NCI-H2227 treated with DMSO at 0.1 percent for 48 hours (cell line): ENCODE data around the gene PCDH10.

Experiments used
- DNase-seq: peaks from one replicate; lab custom pipeline; 2025; lab: John Stamatoyannopoulos, UW

PCDH10 gene

DNA sequence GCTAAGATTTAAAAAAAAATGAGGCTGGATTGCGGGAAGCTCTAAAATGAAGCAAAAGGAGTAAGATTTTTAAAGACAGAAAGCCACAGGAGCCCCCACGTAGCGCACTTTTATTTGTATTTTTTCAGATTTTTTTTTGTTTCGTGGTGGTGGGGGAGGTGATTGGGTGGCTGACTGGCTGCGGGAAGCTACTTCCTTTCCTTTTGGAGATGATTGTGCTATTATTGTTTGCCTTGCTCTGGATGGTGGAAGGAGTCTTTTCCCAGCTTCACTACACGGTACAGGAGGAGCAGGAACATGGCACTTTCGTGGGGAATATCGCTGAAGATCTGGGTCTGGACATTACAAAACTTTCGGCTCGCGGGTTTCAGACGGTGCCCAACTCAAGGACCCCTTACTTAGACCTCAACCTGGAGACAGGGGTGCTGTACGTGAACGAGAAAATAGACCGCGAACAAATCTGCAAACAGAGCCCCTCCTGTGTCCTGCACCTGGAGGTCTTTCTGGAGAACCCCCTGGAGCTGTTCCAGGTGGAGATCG is 908 bp downstream of the PCDH10 start:
- DNase-seq, result no peak

DNA sequence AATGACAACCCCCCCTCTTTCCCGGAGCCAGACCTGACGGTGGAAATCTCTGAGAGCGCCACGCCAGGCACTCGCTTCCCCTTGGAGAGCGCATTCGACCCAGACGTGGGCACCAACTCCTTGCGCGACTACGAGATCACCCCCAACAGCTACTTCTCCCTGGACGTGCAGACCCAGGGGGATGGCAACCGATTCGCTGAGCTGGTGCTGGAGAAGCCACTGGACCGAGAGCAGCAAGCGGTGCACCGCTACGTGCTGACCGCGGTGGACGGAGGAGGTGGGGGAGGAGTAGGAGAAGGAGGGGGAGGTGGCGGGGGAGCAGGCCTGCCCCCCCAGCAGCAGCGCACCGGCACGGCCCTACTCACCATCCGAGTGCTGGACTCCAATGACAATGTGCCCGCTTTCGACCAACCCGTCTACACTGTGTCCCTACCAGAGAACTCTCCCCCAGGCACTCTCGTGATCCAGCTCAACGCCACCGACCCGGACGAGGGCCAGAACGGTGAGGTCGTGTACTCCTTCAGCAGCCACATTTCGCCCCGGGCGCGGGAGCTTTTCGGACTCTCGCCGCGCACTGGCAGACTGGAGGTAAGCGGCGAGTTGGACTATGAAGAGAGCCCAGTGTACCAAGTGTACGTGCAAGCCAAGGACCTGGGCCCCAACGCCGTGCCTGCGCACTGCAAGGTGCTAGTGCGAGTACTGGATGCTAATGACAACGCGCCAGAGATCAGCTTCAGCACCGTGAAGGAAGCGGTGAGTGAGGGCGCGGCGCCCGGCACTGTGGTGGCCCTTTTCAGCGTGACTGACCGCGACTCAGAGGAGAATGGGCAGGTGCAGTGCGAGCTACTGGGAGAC is 1.6 kb downstream of the PCDH10 start:
- DNase-seq, result no peak

GRCh38 chr4:133151341-133151690 is 2.2 kb downstream of the PCDH10 start:
- no peak for DNase-seq

- no peak for DNase-seq
Measured at GRCh38 chr4:133151691-133152329, 2.7 kb downstream of the PCDH10 start.

- DNase-seq, result no peak
Measured at GRCh38 chr4:133152330-133152821, 3.3 kb downstream of the PCDH10 start.

DNA sequence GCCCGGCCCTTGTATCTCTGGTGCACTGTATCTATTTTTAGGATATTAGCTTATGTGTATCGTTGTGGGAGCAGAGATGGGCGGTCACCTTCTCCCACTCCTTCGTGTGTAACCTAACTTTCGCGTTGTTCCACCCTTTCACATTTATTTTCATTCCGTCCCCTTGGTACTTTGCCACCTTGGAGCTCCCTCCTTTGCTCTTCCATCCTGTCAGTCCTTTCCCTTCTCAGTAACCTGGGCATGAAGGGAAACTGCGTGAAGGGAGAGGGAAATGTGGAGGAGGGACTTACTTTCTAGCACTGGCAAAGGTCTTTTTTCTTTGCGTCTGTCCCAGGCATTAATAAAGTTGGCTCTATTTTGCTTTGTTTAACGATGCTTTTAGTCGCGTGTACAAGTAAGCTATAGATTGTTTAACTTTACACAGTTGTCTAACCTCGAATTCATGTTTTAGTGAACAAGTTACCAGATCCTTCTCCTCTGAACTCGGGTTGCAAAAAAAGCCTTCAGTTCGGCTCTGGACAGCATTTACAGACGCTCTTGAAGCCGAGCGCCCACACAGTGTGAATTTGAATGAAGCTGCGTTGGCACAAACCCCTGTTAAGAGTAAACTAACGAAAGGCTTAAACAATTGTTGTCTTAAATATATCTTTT is 3.9 kb downstream of the PCDH10 start:
- no peak for DNase-seq

GRCh38 chr4:133154725-133155124 is 5.6 kb downstream of the PCDH10 start:
- no peak for DNase-seq

DNA sequence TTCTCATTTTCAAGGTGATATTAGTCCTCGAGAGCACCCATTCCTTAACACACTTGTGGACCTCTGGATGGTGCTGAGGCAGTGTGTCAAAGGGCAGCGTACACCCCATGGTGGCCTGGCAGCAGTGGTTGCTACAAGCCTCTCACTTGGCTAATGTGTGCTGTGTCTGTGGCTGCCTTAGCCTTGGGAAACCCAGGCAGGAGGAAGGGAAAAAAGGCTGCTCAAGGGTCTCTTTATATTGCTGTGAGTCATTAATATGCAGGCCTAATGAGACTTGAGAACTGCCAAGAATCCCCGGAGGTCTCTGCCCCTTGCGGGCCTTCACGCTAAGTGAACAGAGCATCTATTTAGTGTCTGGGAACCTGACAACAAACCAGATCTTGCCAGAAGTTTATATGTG is 7.0 kb downstream of the PCDH10 start:
- DNase-seq, result no peak

DNA sequence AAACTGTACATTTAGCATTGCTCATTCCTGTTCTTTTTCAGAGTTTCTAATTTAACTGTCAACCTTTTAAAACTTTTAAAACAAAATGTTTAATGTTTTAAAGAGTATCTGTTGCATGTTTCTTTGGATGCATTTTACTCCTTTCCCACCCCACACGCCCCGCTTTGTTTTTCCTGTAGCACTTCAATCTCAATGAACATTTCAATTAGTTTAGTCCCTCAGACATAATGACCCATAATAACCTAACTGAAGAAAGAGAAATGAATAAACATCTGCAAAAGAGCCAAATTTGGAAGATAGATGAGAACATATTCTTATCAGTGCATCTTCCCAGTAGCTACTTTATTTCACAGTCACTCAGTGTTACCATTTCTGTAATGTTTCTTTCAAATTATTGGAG is 7.5 kb downstream of the PCDH10 start:
- no peak for DNase-seq

- no peak for DNase-seq
Measured at GRCh38 chr4:133157460-133158160, 8.5 kb downstream of the PCDH10 start.

GRCh38 chr4:133160853-133161252 is 11.8 kb downstream of the PCDH10 start:
- DNase-seq, result no peak

DNA sequence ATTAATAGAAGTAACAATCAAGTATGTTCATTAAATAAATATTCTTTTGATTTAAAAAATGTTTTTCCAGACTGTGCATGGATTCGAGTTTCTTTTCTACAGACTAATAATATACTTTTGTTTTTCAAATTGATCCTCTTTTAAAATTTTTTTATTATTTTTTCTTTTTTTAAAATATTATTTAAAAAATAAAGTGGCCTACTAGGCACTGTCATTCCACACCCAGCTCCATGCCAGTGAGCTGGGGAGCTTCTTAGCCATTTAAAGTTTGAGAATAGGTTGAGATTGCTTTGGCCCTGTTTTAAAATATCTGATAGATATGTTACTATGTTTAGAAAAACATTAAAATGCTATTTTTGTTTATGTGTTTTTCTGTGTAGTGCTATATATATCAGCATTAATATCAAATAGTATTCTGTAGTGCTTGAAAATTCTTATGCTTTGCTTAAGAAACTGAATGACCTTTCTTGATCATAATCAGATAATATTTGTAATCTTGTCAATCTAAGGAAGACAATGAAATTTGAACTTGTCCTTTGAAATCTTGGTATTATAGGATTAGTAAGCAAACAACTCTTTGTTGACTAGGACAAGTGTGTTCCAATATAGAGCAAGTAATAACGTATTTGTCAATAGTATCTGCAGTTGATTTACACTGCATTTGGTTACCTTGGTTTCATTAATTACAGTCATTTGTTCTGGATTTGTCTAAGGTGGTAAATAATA is 12.6 kb downstream of the PCDH10 start:
- no peak for DNase-seq

DNA sequence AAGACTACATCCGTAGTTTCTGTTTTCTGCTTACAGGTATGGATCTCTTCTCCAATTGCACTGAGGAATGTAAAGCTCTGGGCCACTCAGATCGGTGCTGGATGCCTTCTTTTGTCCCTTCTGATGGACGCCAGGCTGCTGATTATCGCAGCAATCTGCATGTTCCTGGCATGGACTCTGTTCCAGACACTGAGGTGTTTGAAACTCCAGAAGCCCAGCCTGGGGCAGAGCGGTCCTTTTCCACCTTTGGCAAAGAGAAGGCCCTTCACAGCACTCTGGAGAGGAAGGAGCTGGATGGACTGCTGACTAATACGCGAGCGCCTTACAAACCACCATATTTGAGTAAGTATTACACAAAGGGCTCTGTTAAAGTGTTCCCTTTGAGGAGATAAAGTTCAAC is 13.8 kb downstream of the PCDH10 start:
- DNase-seq, result no peak

- DNase-seq, result no peak
Measured at GRCh38 chr4:133178956-133179355, 29.9 kb downstream of the PCDH10 start.

GRCh38 chr4:133186210-133186609 is 37.1 kb downstream of the PCDH10 start:
- DNase-seq, result no peak

GRCh38 chr4:133186845-133187244 is 37.8 kb downstream of the PCDH10 start:
- DNase-seq, result no peak

DNA sequence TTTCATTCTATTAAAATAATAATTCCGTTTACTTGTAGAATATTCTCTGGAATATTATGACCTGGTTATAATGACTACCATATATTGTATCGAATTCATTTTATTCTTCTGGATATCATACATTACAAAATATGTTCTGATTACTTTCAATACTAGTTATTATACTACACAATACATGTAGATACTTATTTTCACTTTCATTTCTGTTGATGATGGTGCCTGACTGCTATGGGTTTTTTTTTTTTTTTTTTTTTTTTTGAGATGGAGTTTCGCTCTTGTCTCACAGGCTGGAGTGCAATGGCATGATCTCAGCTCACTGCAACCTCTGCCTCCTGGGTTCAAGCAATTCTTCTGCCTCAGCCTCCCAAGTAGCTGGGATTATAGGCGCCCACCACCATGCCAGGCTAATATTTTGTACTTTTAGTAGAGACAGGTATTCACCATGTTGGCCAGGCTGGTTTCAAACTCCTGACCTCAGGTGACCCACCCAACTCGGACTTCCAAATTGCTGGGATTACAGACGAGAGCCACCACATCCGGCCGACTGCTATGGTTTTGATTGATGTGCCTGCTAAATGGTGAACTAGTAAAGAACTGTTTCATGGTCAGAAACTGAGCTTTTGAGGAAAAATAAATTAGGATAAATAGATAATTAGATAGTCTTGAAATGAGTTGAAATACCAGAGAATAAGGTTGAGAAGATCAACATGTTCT is 39.5 kb downstream of the PCDH10 start:
- no peak for DNase-seq

GRCh38 chr4:133189147-133189517 is 40.0 kb downstream of the PCDH10 start:
- DNase-seq, result no peak

DNA sequence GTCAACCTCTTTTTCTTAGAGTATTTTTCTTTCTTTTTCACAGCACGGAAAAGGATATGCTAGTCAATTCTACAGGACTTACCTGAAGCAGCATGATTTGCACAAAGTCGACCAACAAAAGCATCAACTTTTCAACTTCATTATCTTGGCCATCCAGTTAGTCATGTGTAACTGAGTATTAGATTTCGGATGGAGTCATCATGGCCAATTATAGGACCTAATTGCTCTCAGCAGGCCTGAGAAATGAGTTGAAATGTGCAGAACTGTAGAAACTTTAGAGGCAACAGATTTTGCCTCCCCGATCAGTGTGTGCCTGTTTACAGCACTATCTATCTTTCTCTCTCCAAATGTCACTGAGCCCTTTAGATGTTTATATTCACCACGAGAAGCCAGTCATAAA is 41.0 kb downstream of the PCDH10 start:
- DNase-seq, result no peak

GRCh38 chr4:133208694-133209285 is 59.7 kb downstream of the PCDH10 start:
- no peak for DNase-seq
